Lung (tissue), 12 donors: Measurements from ENCODE around the gene FRY. TPM values are rescaled to one million over a fixed set of nuclear protein-coding genes. Genes with fewer than 3 reads are reported as not detected.
A peak's percentile ranks its signal among the peaks of the same experiment; 100 is the strongest.

ENCODE experiments used
- ATAC-seq: fragments of 200-7000 bp; cut with Tn5 transposase; one replicate; pipeline ENCODE4 v1.9.1; 2020; ENCODE audit warnings: moderate number of reproducible peaks; ENCODE audit not compliant: insufficient read depth, low FRiP score
- DNase-seq, 3 donors: peaks; one replicate each; pipeline ENCODE4 v3.0.0-alpha.2; 2013 to 2017
- H3K27ac ChIP-seq, 2 donors: one replicate each; pipeline ENCODE4 v1.5.1; 2013; ENCODE audit warnings: mild to moderate bottlenecking in 2 of 2, moderate library complexity in 2 of 2, control low read depth in 1 of 2, inconsistent platforms in 1 of 2, low read depth in 1 of 2, low read length in 1 of 2
- H3K27me3 ChIP-seq, 3 donors: one replicate each; pipeline ENCODE4 v1.5.1; 2013; ENCODE audit warnings: low read length in 2 of 3; ENCODE audit not compliant: control insufficient read depth in 3 of 3, insufficient read depth in 3 of 3
- H3K36me3 ChIP-seq, 4 donors: one replicate each; pipeline ENCODE4 v1.5.1; 2013; ENCODE audit warnings: low read length in 4 of 4, mild to moderate bottlenecking in 1 of 4, moderate library complexity in 1 of 4; ENCODE audit not compliant: control insufficient read depth in 4 of 4, insufficient read depth in 4 of 4
- H3K4me1 ChIP-seq, 5 donors: one replicate each; pipeline ENCODE4 v1.5.1; 2013; ENCODE audit warnings: low read length in 5 of 5, mild to moderate bottlenecking in 2 of 5, moderate library complexity in 1 of 5; ENCODE audit not compliant: control insufficient read depth in 5 of 5, insufficient read depth in 5 of 5
- H3K4me3 ChIP-seq: one replicate; pipeline ENCODE4 v1.5.1; 2013; ENCODE audit warnings: mild to moderate bottlenecking, control low read depth, moderate library complexity
- H3K9ac ChIP-seq, 2 donors: one replicate each; pipeline ENCODE4 v1.5.1; 2013; ENCODE audit warnings: low read length in 2 of 2, control low read depth in 1 of 2; ENCODE audit not compliant: insufficient read depth in 1 of 2
- H3K9me3 ChIP-seq, 4 donors: one replicate each; pipeline ENCODE4 v1.5.1; 2013; ENCODE audit warnings: low read length in 3 of 4, mild to moderate bottlenecking in 1 of 4, moderate library complexity in 1 of 4; ENCODE audit not compliant: control insufficient read depth in 4 of 4, insufficient read depth in 3 of 4
- WGBS, 2 donors: extraction: QIAGEN DNeasy Blood & Tissue Kit; methylation state at CpG; one replicate each; pipeline ENCODE4 v1.1.7; 2013; 5-methylcytosine and 5-hydroxymethylcytosine counted together
- polyA plus RNA-seq, 2 donors: library from polyadenylated mRNA; stranded (reverse); fragments of 200-250 nt; gene quantifications; one replicate each; pipeline ENCODE4 v1.2.1, GENCODE V29; 2013
- total RNA-seq, 2 donors: library from RNA; depleted of rRNA in 1 of 2; stranded (reverse); fragments of >200 nt in 1 of 2; gene quantifications; one replicate each; pipeline ENCODE4 v1.2.1, GENCODE V29; 2014 to 2021
- TF ChIP-seq, protein P1 (sequence below): IDR thresholded peaks from 2 replicates; pipeline ENCODE4 v1.5.1; 2012; ENCODE audit warnings: mild to moderate bottlenecking; ENCODE audit errors: control extremely low read depth, extremely low read depth
- donor health status: control.
- donor health status: control.
- donor health status: Bipolar disorder and iron deficiency.
- donor health status: healthy.
- donor health status: DM: yes; HTN: yes; CAD: no.

FRY gene
- total and polyA plus RNA-seq, 4 donors: 7.4 to 79.6 (median 43.9) TPM

DNA sequence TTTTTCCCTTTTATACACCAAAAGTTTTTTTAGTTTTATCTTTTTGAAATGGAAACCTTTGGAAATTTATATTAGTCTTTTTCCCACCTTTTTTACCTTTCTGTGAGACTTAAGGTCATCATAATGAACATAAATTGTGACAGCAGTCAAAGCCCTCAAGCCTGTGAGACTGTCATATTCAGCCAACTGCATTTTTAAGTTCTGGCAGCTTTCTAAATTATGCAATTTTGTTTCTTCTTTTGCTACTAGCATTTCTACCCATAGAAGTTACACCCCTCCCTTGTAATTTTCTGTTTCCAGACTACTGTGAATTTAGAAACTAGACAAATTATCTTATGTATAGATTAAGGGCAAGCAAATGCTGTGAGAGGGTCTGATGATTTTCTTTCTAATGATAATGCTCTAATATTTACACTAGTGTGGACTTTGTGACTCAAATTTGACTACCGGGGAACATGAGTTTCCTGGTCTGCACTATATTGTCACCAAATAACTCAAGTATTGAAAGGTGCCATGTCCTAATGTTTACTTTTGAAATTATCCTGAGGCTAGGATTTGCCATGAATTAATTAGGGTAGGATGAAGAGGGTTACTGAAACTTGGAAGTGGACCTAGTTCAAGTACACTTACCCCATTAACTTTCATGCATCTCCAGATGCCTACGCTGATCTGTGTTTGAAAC is 43.7 kb downstream of the FRY start:
- Histone ChIP-seq H3K4me3 (no peak overlapping the region), H3K27me3 (no peaks in the 10 kb centered on the region), H3K27ac (no peak overlapping the region), H3K9ac (no peak overlapping the region), H3K9me3 (no peaks in the 10 kb centered on the region), H3K4me1 (peaks cover 0 to 16% (median 0%) of the 10 kb centered on the region in 5 donors), H3K36me3 (peaks cover 0 to 2% (median under 1%) of the 10 kb centered on the region in 4 donors)
- 73 to 90% methylated on average over 2 of the region's 2 CpGs for WGBS, 2 donors
- DNase-seq (no peak), ATAC-seq (no peak)
- TF ChIP-seq, protein P1, sequence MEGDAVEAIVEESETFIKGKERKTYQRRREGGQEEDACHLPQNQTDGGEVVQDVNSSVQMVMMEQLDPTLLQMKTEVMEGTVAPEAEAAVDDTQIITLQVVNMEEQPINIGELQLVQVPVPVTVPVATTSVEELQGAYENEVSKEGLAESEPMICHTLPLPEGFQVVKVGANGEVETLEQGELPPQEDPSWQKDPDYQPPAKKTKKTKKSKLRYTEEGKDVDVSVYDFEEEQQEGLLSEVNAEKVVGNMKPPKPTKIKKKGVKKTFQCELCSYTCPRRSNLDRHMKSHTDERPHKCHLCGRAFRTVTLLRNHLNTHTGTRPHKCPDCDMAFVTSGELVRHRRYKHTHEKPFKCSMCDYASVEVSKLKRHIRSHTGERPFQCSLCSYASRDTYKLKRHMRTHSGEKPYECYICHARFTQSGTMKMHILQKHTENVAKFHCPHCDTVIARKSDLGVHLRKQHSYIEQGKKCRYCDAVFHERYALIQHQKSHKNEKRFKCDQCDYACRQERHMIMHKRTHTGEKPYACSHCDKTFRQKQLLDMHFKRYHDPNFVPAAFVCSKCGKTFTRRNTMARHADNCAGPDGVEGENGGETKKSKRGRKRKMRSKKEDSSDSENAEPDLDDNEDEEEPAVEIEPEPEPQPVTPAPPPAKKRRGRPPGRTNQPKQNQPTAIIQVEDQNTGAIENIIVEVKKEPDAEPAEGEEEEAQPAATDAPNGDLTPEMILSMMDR: no peak

DNA sequence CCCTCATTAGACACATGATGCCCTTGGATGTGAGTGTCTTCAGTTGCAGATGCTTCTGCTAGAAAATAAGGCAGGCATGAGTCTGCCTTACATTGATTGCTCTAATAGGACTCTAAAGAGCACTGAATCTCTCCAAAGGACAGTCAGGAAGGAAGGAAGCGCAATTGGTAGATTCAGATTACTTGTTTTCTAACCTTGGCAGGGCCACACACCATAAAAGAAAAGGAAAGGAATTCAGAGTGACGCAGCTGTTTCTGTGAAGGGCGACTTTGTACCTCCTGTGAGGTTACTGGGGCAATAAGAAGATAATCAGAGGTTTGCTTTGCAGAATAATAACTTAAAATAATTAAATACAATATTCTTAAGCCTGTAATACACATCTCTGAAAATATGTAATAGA is 48.0 kb downstream of the FRY start:
- Histone ChIP-seq H3K27me3 (no peaks in the 10 kb centered on the region), H3K9me3 (no peaks in the 10 kb centered on the region), H3K4me1 (peaks cover 0 to 19% (median 0%) of the 10 kb centered on the region in 5 donors), H3K9ac (no peak overlapping the region), H3K27ac (peak overlapping the region in 1 of 2 donors; percentile 41), H3K4me3 (no peak overlapping the region), H3K36me3 (peaks cover 0 to 2% (median 0%) of the 10 kb centered on the region in 4 donors)
- no peak for ATAC-seq
- TF ChIP-seq, protein P1: no peak
- no peak for DNase-seq
- WGBS, 2 donors: 52 to 78% methylated on average over 3 of the region's 3 CpGs

- 71 to 87% methylated on average over 1 of the region's 1 CpG for WGBS, 2 donors
- H3K27ac ChIP-seq: peak overlapping the region in 1 of 2 donors; percentile 3
Measured at GRCh38 chr13:32080328-32080744, 48.8 kb downstream of the FRY start.

More at GRCh38 chr13:32080328-32080744, 48.8 kb downstream of the FRY start:
- Histone ChIP-seq H3K9me3 (no peaks in the 10 kb centered on the region), H3K36me3 (peaks cover 0 to 2% (median 0%) of the 10 kb centered on the region in 4 donors), H3K4me3 (no peak overlapping the region), H3K27me3 (no peaks in the 10 kb centered on the region), H3K9ac (no peak overlapping the region), H3K4me1 (peaks cover 0 to 17% (median 0%) of the 10 kb centered on the region in 5 donors)
- no peak for ATAC-seq
- DNase-seq: no peak
- TF ChIP-seq, protein P1: no peak
